Measurements from ENCODE around the gene ZNHIT2.

- TF ChIP-seq CTCF (conservative IDR thresholded peaks at IDR 0.05; ENCODE audit: low read depth, low read length) (no peak), EZH2 (IDR thresholded peaks at IDR 0.05; ENCODE audit: borderline replicate concordance, low read depth, low read length, poor library complexity, severe bottlenecking) (no peak)
Observed at GRCh38 chr11:65166893-65167292, 49.4 kb upstream of the ZNHIT2 start.

All from A673 (cell line).